C4-2B (cell line): ENCODE results near the gene PRKCE.

Experiments used
- H3K27ac ChIP-seq: fragments of 450-650 bp; 2 replicates; pipeline ENCODE4 v1.5.1; 2017
- CTCF ChIP-seq: fragments of 450-650 bp; conservative IDR thresholded peaks from 2 replicates; pipeline ENCODE4 v1.5.1; 2017; ENCODE audit warnings: mild to moderate bottlenecking
- ZFX ChIP-seq: fragments of 450-650 bp; IDR thresholded peaks from 2 replicates; pipeline ENCODE4 v1.6.1; 2017

The PRKCE gene

GRCh38 chr2:46236876-46237859, 585.7 kb downstream of the PRKCE start:
- H3K27ac ChIP-seq, result no peak overlapping the region
- TF ChIP-seq CTCF (no peak), ZFX (no peak)
